EH (cell line): ENCODE measurements around the gene CTNNBIP1.
"Not testable (repeated sequence)": the region's sequence is repeated elsewhere in the genome, so short reads cannot be mapped to it uniquely, and the experiment has no call there.

Source experiments
- DNase-seq: peaks from one replicate; pipeline ENCODE4 v3.0.0-alpha.2; 2015; ENCODE audit warnings: low read depth

Gene CTNNBIP1, protein sequence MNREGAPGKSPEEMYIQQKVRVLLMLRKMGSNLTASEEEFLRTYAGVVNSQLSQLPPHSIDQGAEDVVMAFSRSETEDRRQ

DNA sequence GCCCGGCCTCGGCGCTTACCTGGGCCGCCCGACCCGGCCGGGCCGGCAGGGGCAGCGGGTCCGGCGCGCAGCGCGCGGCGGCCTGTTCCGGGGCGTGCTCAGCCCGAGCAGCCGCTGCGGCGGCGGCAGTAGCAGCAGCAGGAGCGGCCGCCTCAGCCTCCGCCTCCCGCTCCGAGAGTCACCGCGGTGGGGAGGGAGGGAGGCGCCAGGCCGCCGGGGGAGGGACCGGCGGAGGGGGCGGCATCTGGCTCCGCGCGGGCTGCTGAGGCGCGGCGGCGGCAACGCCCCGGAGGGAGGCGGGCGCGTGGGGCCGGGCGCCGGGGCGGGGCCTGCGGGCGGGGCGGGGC is at the start of gene CTNNBIP1:
CTNNBIP1 (minus strand) TSS at position 194 of the 347 bp plus-strand sequence. CDS start 38,205 bp downstream, outside the sequence.
- DNase-seq = no peak

DNA sequence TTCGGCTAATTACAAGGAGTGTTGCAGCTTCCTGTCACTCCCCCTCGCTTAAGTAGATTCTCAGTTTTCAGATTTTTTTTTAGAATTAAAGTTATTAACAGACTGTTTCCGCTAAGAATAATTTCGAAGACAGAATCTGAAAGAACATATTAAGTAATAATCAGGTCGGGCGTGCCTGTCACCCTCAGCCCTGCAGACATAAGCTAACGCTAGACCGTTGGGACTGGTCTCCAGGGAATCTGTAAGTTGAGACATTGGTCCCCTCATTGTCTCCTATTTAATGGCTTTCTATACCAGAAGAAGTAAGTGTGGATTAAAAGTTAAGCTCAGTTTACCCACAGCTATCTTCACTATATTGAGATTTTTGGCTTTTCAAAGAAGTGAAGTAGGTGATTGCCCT is 47.7 kb upstream of the CTNNBIP1 start:
- no peak for DNase-seq

DNA sequence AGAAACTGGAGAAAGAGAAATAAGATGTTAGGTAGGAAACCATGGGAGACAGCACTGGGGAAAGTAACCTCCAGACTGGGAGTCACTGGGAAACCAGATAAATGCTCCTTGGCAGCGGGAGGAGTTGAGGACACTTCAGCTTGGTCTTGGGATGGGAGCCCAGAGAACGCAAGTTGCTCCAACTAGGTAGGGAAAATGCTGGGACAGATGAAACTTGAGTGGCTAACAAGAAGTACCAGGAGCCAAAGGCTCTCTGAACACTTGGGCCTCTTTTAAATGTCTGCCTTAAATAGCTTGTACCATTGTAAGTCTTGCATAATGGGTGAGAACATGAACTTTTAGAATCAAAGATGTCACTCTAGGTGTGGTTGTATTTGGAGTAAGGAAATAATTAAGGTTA is 36.2 kb upstream of the CTNNBIP1 start:
- no peak for DNase-seq

DNA sequence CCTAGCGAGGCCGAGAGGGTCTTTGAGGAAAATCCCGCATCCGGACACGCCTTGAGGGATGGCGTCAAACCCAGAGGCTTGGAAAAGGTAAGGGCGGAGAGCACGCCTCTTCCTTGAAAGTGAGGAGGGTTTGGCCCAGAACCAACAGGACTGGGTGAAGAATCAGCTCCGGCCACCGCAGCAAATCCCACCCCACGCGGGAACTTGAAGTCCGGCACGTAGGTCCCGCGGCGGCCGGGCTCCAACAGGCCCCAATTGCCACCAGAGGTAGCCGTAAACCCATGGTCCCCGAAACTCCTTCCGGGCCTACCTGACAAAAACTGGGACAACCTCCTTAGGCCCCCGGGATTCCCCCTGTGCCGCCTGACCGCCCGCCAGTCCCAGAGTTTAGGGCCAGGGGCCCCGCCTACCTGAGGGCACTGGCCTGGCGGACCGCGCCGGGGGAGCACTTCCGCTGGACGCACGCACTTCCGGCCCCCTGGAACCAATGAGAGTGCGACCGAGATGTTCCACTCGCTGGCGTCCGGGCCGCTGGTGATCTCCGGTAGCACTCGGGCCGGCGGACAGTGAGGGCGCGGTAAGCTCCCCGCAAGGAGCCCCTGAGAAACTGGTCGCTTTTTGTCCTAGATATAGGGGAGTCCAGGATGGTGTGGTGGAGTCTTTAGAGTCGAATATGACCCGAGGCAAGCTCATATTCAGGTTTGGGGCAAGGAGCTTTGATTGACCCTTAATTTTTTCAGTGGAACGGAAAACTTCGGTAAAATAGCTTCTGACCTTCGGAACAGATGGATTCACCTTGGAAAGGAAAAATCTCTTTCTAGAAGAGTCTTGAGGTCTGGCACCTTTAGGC is 33.1 kb upstream of the CTNNBIP1 start, which contains the start of the genes LZIC and NMNAT1:
LZIC (minus strand) TSS at position 453 of the 850 bp plus-strand sequence. CDS start 6,772 bp downstream, outside the sequence.
NMNAT1 (plus strand) TSS at position 537 of the 850 bp plus-strand sequence. CDS start 28,599 bp downstream, outside the sequence.
- DNase-seq = peak; percentile 91

DNA sequence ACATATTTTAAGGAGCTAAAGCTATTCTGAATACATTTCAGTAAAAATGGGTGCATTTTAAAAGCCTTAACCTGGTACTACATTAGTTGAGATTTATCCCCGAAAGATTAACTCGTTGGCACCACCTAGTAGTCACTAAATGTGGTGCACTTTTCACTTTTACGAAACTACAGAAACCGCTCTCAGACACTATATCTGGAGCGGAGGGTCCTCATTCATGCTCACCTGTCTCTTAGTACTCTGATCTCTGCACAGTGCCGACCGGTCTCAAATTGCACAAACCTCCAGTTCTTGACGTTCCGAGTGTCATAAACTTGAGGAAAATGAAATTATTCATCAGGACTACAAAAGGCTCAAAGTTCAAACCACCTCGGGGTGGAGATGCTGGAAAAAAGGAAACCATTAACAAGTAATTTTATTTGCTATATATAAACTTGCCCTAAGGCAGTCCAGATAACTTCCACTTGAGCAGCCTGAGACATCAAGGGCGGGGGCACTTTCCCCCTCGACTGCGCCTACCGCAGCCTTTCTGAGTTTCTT is 32.4 kb upstream of the CTNNBIP1 start:
- DNase-seq = peak; percentile 70

DNA sequence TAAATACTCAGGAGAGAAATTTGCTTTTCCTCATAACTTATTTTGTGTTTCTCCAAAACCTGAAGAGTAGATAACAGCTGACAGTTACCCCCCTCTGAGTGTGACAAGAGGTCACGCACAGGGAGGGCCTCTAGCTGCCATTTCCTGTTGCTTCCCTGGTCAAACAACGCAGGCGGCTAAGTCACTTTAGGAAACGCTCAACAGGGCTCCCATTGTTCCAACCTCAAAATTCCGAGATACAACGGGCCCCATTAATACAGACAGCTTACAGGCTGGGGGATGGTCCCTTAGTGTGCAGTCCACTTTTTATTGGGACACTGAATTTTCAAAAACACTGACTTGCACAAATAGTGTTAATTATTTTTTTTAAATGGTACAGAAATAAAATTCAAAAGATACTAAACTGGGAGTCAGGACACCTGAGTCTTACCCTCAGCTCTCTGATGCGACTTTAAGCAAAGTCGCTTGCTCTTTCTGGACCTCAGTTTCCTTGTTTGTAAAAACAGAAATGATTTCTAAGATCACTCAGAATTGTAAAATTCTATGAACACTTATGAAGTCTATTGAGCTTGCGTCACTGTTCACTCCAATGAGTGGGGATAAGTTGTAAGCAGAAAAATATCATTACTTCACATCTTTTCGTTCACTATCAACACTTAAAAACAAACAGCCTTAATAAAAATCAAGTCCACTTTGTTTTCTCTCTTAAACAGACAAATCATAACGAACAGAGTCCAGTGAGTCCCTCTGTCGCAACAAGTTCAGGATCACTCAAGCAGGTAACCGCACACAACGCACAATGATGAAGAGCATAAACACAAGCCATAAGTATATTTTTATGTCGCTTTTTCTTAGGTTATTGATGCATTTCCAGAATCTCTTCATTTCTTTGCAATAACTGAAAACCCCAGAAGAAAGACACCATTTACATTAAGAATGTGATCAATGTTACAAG is 19.6 kb upstream of the CTNNBIP1 start:
- no peak for DNase-seq

DNA sequence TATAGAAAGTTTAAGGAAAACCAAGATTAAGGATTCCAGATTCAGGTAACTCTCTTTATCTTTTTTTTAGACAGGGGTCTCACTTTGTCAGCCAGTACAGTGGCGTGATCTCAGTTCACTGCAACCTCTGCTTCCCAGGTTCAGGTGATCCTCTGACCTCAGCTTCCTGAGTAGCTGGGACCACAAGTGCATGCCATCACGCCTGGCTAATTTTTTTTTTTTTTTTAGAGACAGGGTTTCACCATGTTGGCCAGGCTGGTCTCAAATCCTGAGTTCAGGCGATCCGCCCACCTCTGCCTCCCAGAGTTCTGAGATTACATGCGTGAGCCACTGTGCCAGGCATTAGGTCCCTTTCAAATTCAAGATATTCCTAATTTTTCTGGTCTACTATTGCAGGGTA is 17.2 kb upstream of the CTNNBIP1 start:
- no peak for DNase-seq

DNA sequence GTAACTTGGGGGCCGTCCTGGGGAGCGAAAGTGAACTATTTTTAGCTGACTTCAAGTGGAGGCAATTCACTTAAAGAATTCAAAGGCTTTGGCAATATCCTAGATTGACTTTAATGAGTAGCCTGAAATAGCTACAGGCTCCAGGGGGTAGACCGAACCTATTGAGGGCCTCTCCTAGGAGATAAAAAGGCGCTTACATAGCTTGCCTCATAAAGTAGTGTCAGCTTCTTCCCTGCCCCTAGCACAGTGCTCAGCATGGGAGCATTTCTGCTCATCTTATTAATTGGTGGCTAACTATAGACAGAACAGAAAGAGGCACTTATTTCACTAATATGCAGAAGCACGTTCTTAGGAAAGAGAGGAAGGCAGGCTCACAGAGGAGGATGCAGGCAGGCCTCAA is 12.3 kb upstream of the CTNNBIP1 start:
- peak; percentile 51 for DNase-seq

DNA sequence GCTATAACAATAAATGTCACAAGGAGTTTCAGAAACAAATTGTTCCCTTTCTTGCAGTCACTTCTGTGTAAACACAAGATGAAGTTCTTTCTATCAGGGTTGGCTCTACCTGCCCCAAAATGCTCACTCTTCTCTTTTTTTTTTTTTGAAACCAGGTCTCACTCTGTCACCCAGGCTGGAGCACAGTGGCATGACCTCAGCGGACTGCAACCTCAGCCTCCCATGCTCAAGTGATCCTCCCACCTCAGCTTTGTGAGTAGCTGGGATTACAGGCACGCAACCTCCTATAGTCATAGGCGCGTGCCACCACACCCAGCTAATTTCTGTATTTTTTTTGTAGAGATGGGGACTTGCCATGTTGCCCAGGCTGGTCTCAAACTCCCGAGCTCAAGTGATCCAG is 10.5 kb upstream of the CTNNBIP1 start:
- DNase-seq = no peak

DNA sequence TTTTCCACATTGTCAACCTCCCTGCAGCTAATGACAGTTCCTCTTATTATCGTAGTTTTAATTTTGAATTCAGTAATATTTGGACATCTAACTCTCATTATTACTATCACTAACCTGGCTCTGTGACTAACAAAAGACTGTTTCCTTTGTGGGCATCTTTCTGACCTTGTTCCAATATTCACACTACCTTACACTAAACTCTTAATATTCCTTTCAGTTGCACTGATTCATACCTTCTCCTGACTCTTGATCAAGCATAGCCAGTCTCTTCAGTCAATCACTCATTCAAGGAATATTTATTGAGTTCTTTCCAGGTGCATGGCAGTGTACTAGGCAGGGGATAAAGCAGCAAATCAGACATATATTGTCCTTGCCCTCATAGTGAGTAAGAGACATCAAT is 7.8 kb upstream of the CTNNBIP1 start:
- DNase-seq = no peak

DNA sequence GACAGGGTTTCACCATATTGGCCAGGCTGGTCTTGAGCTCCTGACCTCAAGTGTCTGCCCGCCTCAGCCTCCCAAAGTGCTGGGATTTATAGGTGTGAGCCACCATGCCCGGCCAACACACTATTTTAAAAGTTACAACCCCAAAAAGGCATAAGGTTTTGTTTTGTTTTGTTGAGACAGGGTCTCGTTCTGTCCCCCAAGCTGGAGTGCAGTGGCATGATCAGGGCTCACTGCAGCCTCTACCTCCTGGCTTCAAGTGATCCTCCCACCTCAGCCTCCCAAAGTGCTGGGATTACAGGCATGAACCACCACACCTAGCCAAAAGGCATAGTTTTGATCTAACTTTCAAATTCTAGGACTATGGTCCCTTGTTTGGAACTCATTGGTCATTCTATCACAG is 7.4 kb upstream of the CTNNBIP1 start:
- DNase-seq = not testable (repeated sequence)

DNA sequence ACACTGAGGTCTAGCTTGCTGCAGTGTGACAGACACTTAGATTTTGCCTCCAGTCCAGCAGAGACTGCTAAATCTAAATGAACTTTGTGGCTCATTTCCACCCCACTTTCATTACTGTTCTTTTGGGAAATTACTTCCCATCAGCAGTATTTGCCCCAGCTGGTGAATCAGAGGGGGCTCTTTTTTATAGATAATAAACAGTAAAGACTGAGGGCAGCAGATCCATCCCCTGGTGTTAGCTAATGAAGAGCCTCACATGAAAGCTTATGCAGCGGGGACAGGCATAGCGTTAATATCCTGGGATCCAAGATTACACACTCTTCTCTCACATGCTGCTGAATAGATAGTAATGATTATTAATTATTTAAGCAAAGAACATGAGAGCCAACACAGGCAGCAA is 6.4 kb upstream of the CTNNBIP1 start:
- DNase-seq = no peak

DNA sequence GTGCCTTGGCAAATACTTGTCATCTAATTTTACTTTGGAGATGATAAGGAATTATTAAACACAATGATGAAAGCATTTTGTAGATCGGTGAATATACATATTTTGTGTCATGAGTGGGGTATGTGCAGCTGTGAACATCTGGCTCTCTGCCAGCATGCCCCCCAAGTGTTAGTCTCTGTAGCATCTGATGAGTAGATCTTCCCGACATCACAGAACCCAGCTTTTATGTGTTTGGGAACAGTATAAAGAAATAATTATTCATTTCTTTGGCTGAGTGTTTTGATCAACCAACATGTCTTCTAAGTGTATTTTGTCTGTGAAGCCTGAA is 4.5 kb upstream of the CTNNBIP1 start:
- DNase-seq = no peak

DNA sequence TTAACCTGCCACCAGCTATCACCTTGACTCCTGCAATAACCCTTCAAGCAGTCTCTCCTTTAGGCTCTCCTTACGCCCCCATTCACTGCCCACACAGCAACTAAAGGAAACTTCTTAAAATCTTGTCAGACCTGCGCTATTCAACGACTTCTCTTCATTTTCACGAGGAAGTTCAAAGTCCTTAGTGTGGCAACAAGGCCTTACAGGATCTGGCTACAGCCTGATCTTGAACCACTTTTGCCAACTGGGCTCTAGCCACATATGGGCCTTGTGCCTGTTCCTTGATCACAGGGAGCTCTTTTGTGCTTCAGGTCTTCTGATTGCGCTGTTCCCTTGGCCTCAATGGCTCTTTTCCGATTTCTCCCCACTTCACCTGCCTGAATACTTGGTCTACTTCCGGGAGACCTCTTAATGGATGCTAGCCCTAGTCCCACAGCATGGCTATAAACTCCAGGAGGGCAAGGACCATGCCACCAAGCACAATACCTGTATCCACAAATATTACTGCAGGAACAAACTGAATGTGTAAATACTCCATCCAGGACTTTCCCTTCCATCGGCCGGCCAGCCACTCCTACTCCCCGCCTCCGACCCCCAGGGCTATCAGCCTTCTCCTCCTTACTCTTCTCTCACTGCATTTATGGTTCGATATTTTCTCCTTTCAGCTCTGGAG is 2.3 kb upstream of the CTNNBIP1 start:
- no peak for DNase-seq

DNA sequence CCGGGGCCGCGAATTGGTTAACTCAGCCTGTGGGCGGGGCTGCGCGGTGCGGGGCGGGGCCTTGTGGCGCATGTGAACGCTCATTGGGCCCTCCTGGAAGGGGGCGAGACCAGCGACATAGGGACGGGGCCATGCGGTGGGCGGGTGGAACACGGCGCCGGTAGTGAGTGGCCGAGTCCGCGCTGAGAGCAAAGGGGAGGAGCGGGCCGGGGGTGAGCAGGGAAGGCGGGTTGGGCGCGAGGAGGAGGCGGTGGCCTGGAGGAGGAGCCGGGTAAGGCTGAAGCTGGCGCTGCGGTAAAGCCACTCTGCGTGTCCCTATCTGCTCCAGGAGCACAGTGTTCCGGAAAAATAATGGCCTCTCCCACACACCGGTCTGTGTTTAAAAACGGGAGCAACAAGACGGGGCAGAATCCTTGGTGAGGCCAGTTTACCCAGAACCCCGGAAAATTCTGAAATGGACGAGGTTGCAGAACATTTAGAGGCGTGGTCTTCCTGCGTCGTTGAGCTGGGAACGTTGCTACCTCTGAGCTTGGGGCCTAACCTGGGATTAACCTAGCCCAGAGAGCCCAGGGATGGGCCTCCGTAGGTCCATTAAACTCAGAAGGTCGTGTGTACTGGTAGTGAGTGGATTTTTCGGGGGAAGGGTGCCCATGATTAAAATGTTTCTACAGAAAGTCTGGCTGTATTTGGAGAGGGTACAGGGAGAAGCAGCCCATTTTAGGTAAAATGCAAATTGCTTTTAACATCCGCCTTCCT is 532 bp upstream of the CTNNBIP1 start:
- DNase-seq = peak; percentile 99

DNA sequence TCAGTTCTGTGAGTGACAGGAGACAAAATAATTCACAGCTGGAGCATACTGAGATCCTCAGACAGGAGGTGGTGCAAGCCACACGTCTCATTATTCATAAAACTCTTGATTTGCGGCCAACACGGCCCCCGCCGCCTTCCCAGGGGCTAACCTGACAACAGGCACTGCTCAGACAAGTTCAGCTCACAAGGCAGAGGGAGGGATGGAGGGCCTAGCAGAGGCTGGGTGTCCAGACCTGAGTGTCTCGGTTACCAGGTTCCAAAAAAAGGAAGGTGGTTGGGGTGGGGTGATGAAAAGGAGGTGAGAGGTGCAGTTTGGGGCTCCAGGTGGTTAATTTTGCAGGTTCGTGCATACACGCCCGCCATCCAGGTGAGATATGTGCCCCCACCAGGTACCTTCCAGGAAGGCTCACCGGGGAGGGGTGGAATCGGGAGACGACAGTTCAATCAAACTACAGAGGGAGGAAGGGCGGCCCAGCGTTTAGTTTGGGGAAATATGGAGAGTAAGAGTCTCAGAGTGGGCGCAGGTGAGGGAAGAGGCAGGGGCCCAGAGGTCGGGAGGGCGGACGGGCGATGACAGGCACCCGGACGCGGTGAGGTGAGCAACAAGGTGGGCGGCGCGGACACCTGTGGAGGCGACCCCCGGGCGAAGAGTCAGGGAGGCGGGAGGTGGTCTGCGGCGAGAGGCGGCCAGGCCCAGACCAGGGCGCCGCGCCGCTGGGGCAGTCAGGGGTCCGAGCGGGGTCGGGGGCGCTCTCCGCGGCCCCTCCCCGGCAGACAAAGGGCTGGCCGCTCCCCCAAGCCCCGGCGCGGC is 629 bp downstream of the CTNNBIP1 start:
- no peak for DNase-seq

DNA sequence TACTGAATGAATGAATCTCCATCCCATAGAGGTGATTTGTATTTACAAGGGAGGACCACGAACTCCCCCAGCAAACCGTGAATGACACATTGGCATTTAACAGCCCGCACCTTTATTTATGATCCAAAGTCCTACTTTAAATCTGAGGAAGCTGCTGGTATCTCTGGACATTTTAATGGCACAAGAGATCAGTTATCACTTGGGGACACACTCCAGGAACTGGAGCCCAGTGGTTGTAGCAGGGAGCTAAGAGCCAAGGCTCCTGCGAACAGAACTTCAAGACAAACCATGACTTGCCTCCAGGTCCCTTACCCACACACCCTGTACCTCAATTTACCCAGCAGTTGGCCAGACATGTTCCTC is 1.2 kb downstream of the CTNNBIP1 start:
- no peak for DNase-seq

DNA sequence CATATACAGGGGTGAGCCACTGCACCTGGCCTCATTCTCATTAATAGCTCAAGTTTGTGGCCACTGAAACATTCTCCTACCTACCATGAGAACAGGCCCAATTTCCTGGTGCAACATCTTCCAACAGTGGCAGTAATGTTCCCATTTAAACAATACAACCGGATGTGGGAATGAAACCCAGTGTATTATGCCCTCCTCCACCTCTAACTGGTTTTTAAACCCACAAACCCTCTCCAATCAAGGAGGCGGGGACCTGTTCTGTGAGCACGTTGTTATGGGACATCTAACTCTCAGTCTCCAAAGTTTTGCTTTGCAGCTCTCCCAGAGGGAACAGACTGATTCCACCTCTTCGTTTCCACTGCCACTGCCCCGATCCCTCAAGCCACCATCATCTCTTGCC is 2.6 kb downstream of the CTNNBIP1 start:
- DNase-seq = no peak

DNA sequence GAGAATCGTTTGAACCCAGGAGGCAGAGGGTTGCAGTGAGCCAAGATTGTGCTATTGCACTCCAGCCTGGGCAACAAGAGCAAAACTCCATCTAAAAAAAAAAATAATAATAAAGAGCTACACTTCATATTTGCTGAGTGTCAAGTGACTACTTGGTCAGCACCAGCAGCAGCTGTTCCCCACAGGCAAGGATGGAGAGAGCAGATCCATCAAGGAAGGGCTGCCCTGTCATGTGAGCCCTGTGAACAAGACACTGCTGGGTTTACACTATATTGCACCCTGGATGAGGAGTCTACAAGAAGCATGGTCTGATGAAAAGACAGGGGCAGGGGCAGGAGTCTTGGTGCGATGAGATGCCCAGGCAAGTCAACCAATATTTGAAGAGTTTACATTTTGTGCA is 3.6 kb downstream of the CTNNBIP1 start:
- no peak for DNase-seq

DNA sequence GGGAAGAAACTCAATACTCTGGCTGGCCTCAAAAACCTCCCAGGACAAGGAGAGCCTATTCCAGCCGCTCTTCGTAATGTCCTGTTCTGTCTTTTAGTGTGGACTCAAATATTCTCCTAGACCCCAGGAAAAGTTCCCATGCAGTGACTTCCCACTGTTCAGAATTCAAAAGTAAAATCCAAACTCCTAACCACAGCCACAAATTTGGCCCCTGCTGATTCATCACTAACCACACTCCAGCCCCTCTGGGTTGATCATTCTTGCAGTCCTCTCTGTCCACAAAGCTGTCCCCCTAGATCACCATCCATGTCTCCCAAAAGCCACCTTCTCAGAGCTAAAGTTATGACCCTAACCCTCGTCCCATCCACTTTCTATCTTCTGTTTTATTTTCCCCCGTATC is 5.1 kb downstream of the CTNNBIP1 start:
- peak; percentile 63 for DNase-seq
